ENCODE data around the gene GRIK4.
"Not testable (repeated sequence)": the region's sequence is repeated elsewhere in the genome, so short reads cannot be mapped to it uniquely, and the experiment has no call there.

The GRIK4 gene

DNA sequence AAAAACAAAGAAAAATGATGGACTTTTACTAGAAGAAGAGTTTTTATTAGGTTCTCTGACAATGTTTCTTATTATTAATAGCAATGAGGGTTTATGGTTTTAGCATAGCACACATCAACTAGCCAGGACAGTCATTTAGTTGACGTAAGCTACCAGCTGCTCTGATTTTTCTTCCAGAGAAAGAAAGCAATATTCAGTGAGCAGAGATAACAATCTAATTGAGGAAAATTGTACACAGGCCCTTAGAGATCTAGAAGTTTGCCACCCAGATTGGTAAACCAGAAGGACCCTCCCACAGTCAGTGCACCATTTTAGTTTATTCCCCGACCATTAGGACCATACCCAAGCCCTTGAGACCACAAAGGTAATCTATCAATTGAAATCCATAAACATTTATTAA, 483.6 kb downstream of the GRIK4 start:
- no peaks in the 10 kb centered on the region for H3K4me1 ChIP-seq
- no peaks in the 10 kb centered on the region for H3K36me3 ChIP-seq (replicated peaks)
- H3K4me3 ChIP-seq = no peak overlapping the region
- H3K27me3 ChIP-seq (ENCODE audit: low read depth) = no peaks in the 10 kb centered on the region
- no peaks in the 10 kb centered on the region for H3K9me3 ChIP-seq
- no peak for DNase-seq (ENCODE audit: low spot score in 2 of 2)
- in situ Hi-C loops (cut with MboI; ENCODE audit: low sequenced_read_pairs) = no loop called here

DNA sequence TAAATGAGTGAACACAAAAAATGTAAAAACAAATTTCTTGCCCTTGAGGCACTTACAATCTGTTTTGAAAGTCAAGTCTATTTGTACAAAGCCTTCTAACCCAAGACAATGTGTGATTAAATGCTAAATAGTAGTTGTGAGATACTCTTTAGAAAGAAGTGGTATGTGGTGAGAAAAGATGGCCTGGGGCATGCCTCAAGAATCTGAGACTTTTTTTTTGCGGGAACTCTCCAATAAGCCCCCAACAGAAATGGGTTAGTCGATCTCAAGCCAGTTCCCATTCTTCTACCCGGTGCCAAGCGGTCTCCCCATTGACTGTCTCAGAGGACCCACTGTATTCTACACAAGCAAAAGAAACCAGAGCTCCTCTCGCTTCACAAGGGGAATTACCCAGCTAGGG, 485.4 kb downstream of the GRIK4 start:
- Histone ChIP-seq H3K4me1 (no peaks in the 10 kb centered on the region), H3K36me3 (replicated peaks) (no peaks in the 10 kb centered on the region), H3K4me3 (no peak overlapping the region), H3K9me3 (no peaks in the 10 kb centered on the region), H3K27me3 (ENCODE audit: low read depth) (no peaks in the 10 kb centered on the region)
- in situ Hi-C loops (cut with MboI; ENCODE audit: low sequenced_read_pairs) = no loop called here
- DNase-seq (ENCODE audit: low spot score in 2 of 2) = no peak

DNA sequence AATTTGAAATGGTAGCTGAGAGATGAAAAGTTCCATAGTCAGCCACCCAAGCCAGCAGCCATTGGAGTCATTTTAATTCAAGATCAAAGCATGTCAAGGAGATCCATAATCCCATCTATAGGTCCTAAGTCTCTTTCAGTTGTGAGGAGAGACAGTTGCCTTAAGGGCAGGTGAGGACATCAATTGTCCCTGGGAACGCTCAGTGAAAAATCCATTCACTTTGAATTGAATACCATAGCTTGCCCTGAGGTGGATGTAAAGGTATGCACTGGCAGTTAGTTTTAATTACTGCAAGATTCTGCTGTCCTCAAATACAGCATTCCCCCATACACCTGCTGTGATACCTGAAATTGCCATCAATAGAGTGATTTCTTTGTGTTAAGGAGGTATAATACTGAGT, 487.0 kb downstream of the GRIK4 start:
- Histone ChIP-seq H3K4me3 (no peak overlapping the region), H3K4me1 (no peaks in the 10 kb centered on the region), H3K9me3 (no peaks in the 10 kb centered on the region), H3K27me3 (ENCODE audit: low read depth) (no peaks in the 10 kb centered on the region), H3K36me3 (replicated peaks) (no peaks in the 10 kb centered on the region)
- no peak for DNase-seq (ENCODE audit: low spot score in 2 of 2)
- in situ Hi-C loops (cut with MboI; ENCODE audit: low sequenced_read_pairs) = no loop called here

DNA sequence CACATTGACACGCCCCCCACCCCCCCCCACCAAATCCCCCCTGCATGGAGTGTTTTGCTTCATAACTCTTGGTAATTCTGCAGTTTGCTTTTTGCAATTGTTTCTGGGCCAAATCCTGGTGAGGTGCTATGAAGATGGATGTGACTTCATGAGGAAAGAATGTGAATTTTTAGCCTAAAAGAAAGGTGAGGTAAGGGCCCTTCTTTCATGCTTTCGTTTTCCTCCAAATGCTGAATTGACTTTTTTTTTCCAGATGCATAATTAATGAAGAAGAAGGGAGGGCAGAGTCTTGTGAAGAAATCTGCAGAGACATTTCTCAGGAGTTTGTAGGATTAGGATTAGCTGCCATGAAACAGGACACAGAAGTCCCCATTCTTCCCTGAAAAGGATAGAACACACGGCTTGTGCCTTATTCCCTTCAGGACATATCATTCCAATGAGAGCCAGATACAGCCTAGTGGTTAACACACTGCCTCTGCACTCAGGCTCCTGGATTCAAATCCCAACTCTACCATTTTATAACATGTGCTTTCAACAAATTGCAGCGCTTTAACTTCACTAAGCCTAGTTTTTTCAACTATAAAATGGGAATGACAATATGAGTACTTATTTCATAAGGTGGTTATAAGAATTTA, 492.8 kb downstream of the GRIK4 start:
- Histone ChIP-seq H3K4me3 (no peak overlapping the region), H3K36me3 (replicated peaks) (no peaks in the 10 kb centered on the region), H3K9me3 (no peaks in the 10 kb centered on the region; the same call in 1 of the 2 replicates), H3K4me1 (no peaks in the 10 kb centered on the region), H3K27me3 (ENCODE audit: low read depth) (no peaks in the 10 kb centered on the region)
- in situ Hi-C loops (cut with MboI; ENCODE audit: low sequenced_read_pairs) = no loop called here
- DNase-seq (ENCODE audit: low spot score in 2 of 2) = no peak

DNA sequence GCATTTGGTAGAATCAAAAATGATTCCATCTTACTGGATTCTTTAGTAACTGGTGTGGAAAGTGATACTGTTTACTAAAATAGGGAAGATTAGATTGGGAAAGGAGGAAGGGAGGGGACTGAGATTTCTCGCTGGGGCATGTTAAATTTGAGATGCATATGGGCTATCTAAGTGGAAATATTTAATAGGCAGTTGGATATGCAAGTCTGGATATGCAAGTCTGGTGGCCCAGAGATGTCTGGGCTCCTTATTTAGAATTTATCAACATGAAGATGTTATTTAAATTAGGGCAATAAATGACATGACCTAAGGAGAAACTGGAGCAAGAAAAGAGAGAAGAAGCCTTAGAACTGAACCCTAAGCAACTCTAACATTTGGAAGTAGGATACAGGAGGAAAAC, 495.4 kb downstream of the GRIK4 start:
- peaks cover under 1% of the 10 kb centered on the region; the same call in 1 of the 2 replicates for H3K4me1 ChIP-seq
- H3K27me3 ChIP-seq (ENCODE audit: low read depth) = no peaks in the 10 kb centered on the region

DNA sequence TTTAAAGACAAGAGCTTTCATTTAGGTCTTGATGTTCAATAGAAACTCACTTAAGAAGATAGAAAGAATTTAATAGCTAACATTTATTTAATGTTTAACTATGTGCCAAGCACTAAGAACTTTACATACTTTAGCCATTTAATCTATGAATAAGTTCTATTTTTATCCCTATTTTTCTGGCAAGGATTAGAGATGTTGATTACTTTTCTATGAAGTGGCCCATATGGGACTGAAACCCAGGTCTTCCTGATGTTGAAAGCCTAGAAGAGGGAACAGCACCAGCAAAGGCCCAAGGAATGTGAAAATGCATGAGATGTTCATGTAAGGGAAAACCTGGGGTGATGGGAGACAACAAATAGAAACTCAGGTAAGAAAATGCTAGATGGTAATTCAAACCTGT, 497.0 kb downstream of the GRIK4 start:
- no peaks in the 10 kb centered on the region for H3K36me3 ChIP-seq (replicated peaks)
- no peaks in the 10 kb centered on the region for H3K27me3 ChIP-seq (ENCODE audit: low read depth)
- H3K9me3 ChIP-seq = no peaks in the 10 kb centered on the region; the same call in 1 of the 2 replicates
- no peak overlapping the region for H3K4me3 ChIP-seq
- no peak for DNase-seq (ENCODE audit: low spot score in 2 of 2)
- peaks cover 4% of the 10 kb centered on the region; the same call in 1 of the 2 replicates for H3K4me1 ChIP-seq
- in situ Hi-C loops (cut with MboI; ENCODE audit: low sequenced_read_pairs) = no loop called here

More for the DNA sequence above, 495.4 kb downstream of the GRIK4 start:
- Histone ChIP-seq H3K9me3 (no peaks in the 10 kb centered on the region; the same call in 1 of the 2 replicates), H3K4me3 (no peak overlapping the region), H3K36me3 (replicated peaks) (no peaks in the 10 kb centered on the region)
- in situ Hi-C loops (cut with MboI; ENCODE audit: low sequenced_read_pairs) = no loop called here
- DNase-seq (ENCODE audit: low spot score in 2 of 2) = no peak

DNA sequence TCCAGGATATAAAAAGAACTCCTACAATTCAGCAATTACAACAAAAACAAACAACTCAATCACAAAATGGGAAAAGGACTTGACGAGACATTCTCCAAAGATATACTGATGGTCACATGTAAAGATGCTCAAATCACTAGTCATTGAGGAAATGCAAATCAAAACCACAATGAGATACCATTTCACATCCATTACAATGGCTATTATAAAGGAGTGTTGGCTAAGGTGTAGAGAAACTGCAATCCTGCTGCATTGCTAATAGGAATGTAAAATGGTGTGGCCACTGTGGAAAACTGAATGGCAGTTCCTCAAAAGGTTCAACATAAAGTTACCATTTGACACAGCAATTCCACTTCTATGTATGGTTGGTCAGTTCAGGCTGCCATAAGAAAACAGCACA, 500.5 kb downstream of the GRIK4 start:
- Histone ChIP-seq H3K9me3 (no peaks in the 10 kb centered on the region), H3K4me1 (peaks cover 4% of the 10 kb centered on the region; the same call in 1 of the 2 replicates), H3K36me3 (replicated peaks) (no peaks in the 10 kb centered on the region), H3K27me3 (ENCODE audit: low read depth) (no peaks in the 10 kb centered on the region), H3K4me3 (no peak overlapping the region)
- in situ Hi-C loops (cut with MboI; ENCODE audit: low sequenced_read_pairs) = no loop called here
- DNase-seq (ENCODE audit: low spot score in 2 of 2) = no peak

DNA sequence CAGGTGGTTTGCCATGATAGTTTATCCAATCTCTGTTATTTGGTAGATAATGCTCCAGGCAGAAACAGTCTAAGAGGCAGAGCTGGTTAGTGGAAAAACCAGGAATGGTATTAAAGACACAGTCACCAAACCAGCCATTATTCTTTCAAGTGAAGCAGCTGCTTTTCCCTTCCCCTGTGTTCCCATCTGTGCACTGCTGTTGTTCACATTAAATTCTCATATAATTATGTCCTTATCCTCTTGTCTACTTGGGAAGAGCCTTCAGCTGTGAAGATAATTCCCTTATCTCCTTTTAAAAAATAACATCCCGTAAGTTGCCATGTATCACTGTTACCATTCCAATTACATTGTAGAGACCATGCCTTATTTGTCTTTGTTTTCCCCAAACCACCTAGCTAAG, 507.2 kb downstream of the GRIK4 start:
- H3K36me3 ChIP-seq (replicated peaks) = no peaks in the 10 kb centered on the region
- in situ Hi-C loops (cut with MboI; ENCODE audit: low sequenced_read_pairs) = no loop called here
- no peak overlapping the region for H3K4me3 ChIP-seq
- H3K4me1 ChIP-seq = no peaks in the 10 kb centered on the region
- H3K27me3 ChIP-seq (ENCODE audit: low read depth) = peaks cover 8% of the 10 kb centered on the region
- DNase-seq (ENCODE audit: low spot score in 2 of 2) = no peak
- no peaks in the 10 kb centered on the region for H3K9me3 ChIP-seq

DNA sequence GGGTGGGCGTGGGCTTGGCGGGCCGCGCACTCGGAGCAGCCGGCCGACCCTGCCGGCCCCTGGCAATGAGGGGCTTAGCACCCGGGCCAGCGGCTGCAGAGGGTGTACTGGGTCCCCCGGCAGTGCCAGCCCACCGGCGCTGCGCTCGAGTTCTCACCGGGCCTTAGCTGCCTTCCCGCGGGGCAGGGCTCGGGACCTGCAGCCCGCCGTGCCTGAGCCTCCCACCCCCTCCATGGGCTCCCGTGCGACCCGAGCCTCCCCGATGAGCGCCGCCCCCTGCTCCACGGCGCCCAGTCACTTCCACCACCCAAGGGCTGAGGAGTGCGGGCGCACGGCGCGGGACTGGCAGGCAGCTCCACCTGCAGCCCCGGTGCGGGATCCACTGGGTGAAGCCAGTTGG, 510.2 kb downstream of the GRIK4 start:
- H3K9me3 ChIP-seq; H3K4me3 ChIP-seq; H3K27me3 ChIP-seq (ENCODE audit: low read depth); H3K4me1 ChIP-seq; DNase-seq (ENCODE audit: low spot score in 2 of 2); H3K36me3 ChIP-seq (replicated peaks); in situ Hi-C loops (cut with MboI; ENCODE audit: low sequenced_read_pairs): not testable (repeated sequence)

DNA sequence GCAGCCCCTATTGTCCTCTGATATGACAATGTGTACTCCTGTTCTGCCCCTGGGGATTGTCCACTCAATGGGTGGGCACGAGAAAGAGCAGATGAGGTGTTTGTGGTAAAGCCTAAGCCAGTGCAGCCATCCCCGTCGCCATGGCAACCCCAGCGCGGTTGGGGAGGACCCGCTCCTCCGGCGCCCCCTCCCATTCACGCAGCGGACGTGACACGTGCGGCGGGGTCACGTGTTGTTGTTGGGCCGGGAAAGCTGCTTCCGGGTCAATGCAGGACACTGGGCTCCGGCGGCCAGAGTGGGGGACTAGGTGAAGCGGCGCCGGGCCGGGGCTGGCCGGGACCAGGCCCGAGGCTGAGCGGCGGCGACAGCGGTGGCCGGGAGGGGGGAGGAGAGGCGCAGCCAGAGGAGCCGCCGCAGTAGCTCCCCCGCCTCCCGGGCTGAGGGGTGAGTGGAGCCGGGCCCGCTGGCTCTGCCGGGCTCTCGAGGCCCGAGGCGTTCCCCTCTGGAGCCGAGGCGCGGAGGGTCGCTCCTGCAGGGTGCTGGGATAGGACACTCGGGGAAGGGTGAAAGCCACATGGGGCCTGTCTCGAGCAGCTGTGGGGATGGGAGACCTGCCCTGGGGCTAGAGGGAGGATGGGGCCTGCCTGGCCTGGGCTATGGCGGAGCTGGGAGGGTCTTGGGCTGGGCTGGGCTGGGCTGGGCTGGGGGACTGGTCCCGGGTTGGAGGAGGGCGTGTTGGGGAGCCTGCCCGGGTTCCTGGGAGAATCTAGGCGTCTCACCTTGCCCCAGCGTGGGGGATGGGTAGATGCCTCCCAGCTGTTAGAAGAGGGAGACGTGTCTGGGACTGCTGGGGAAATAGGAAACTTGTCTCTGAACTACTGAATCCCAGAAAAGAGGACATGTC, 512.6 kb downstream of the GRIK4 start, which contains the start of gene TBCEL:
Gene TBCEL, plus strand, starts transcription at position 255 of the 904 bp plus-strand sequence. CDS start 21,589 bp downstream, outside the sequence.
- Histone ChIP-seq H3K9me3 (no peaks in the 10 kb centered on the region), H3K27me3 (ENCODE audit: low read depth) (peaks cover 4% of the 10 kb centered on the region), H3K4me1 (peaks cover 7% of the 10 kb centered on the region; the same call in 1 of the 2 replicates), H3K36me3 (replicated peaks) (no peaks in the 10 kb centered on the region), H3K4me3 (peak within 1 kb of the TSS; percentile 66)
- in situ Hi-C loops (cut with MboI; ENCODE audit: low sequenced_read_pairs) = no loop called here
- DNase-seq (ENCODE audit: low spot score in 2 of 2) = peak; percentile 85 to 97

DNA sequence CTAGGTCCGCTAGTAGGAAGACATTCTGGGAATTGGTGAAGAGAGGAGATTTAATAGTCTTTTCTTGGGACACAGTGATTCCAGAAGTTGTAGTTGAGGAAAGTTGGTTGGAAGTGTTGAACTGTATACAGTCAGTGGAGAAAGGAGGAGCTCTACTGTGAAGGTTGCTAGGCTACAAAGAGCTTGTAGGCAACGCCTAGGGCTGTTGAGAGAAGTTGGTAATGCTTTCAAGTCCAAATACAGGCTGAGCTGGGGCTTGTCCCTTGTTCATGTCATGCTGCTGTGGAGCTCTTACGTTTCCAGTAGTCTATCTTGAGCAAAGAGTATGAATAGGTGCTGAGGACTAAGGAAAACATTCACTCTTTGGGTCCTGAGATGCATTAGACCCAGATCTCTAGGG, 513.4 kb downstream of the GRIK4 start:
- in situ Hi-C loops (cut with MboI; ENCODE audit: low sequenced_read_pairs) = no loop called here
- Histone ChIP-seq H3K4me1 (peaks cover 7% of the 10 kb centered on the region; the same call in 1 of the 2 replicates), H3K36me3 (replicated peaks) (no peaks in the 10 kb centered on the region), H3K9me3 (no peaks in the 10 kb centered on the region), H3K4me3 (peak overlapping the region; percentile 66), H3K27me3 (ENCODE audit: low read depth) (no peaks in the 10 kb centered on the region)
- DNase-seq (ENCODE audit: low spot score in 2 of 2) = peak in 1 of 2 experiments; percentile 19

DNA sequence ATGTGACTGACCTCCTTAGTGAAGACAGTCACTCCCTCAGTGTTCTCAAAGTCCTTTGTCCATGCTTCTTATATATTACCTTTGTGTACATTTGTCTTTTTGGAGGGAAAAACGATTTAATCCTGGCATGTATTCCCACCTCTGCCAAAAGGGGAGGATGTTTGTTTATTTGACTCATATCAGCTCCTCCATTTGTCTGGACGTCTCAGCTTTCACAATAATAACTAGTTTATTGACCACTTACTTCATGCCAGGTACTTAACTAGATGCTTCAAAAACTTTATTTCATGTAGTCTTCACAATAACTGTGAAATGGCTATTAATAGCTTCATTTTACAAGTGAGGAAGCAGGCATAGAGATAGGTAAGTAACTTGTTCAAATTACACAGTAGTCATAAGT, 517.6 kb downstream of the GRIK4 start:
- H3K4me1 ChIP-seq = peaks cover 7% of the 10 kb centered on the region; the same call in 1 of the 2 replicates
- no peaks in the 10 kb centered on the region for H3K36me3 ChIP-seq (replicated peaks)
- in situ Hi-C loops (cut with MboI; ENCODE audit: low sequenced_read_pairs) = no loop called here
- no peak overlapping the region for H3K4me3 ChIP-seq
- no peaks in the 10 kb centered on the region for H3K27me3 ChIP-seq (ENCODE audit: low read depth)
- DNase-seq (ENCODE audit: low spot score in 2 of 2) = no peak
- H3K9me3 ChIP-seq = no peaks in the 10 kb centered on the region

DNA sequence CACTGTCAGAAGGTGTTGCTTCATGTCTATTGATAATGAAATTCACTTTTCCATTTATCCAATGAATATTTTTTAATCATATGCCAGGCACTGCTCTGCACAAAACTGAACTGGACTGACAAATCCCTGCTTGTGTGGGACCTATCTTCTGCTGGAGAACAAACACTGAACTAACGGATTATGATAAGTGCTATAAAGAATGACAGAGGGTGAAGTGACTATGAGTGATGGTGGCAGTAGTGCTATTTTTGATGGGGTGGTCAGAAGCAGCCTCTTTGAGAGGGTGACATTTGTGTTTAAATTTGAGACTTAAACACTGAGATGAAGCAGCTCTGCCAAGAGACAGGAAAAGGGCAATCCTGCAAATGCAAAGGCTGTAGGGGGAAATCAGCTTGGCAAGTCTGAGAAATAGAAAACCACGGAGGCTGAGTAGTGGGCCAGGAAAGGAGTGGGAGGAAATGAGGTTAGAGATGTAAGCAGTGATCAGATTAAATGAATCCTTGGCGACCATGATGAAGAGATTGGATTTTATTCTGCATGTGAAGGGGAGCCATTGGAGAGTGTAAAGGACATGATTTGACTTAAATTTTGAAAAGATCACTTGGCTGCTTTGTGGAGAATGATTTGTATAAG, 518.4 kb downstream of the GRIK4 start:
- in situ Hi-C loops (cut with MboI; ENCODE audit: low sequenced_read_pairs) = no loop called here
- H3K4me1 ChIP-seq = peaks cover 3% of the 10 kb centered on the region; the same call in 1 of the 2 replicates
- H3K4me3 ChIP-seq = no peak overlapping the region
- DNase-seq (ENCODE audit: low spot score in 2 of 2) = no peak
- no peaks in the 10 kb centered on the region for H3K9me3 ChIP-seq
- no peaks in the 10 kb centered on the region for H3K36me3 ChIP-seq (replicated peaks)
- H3K27me3 ChIP-seq (ENCODE audit: low read depth) = no peaks in the 10 kb centered on the region

DNA sequence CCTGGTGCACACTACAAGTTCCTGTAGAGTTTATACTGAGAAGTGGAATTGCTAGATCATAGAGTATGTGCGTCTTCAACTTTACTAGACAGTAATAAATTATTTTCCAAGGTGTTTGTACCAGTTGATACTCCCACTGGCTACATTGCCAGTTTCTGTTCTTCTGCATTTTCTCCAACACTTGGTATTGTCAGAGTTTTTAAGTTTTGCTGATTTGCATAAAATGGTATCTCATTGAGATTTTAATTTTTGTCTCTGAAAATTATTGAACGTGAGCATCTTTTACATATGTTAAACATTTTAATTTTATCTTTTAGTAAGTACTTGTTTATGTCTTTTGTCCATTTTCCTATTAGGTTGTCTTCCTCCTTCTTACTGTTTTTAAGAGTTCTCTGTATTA, 519.6 kb downstream of the GRIK4 start:
- Histone ChIP-seq H3K4me1 (0 out of 2 replicates have a peak, but pooled peaks cover 3% of the 10 kb centered on the region), H3K36me3 (replicated peaks) (no peaks in the 10 kb centered on the region), H3K27me3 (ENCODE audit: low read depth) (no peaks in the 10 kb centered on the region), H3K9me3 (no peaks in the 10 kb centered on the region), H3K4me3 (no peak overlapping the region)
- in situ Hi-C loops (cut with MboI; ENCODE audit: low sequenced_read_pairs) = no loop called here
- DNase-seq (ENCODE audit: low spot score in 2 of 2) = no peak
